ENCODE measurements around the gene KLF8.

GRCh38 chrX:56281789-56282188 is 49.6 kb downstream of the KLF8 start:
- TF ChIP-seq CTCF (IDR thresholded peaks at IDR 0.05) (peak; percentile 20; the same call in 1 of the 2 replicates), ZFX (IDR thresholded peaks at IDR 0.05; ENCODE audit: borderline replicate concordance) (no peak)
